H1 (cell line): ENCODE data around the gene MROH7. TPM values are rescaled to one million over a fixed set of nuclear protein-coding genes. Genes with fewer than 3 reads are reported as not detected.
A peak's percentile ranks its signal among the peaks of the same experiment; 100 is the strongest.

Experiments used
- CTCF ChIA-PET: fragments of 300-600 bp; sonication (Branson Sonifier 250); formaldehyde crosslinking; loops from one replicate; lab custom pipeline; 2021; ENCODE audit not compliant: partially characterized antibody; lab: Charles Lee
- POLR2A ChIA-PET: fragments of 300-600 bp; sonication (Branson Sonifier 250); formaldehyde crosslinking; loops from one replicate; lab custom pipeline; 2021; ENCODE audit warnings: inconsistent platforms; ENCODE audit not compliant: partially characterized antibody; lab: Charles Lee
- DNase-seq, 2 experiments: peaks; one replicate each; pipeline versions ENCODE4 v3.0.0 to v3.0.0-alpha.2; 2010 to 2022; ENCODE audit warnings: low spot score in 2 of 2, low read depth in 1 of 2, mixed read lengths in 1 of 2
- FAIRE-seq: peaks from 2 replicates; lab custom pipeline; 2011; peaks lifted over from hg19 to GRCh38; lab: Jason Lieb, UNC
- H2AFZ ChIP-seq: 2 replicates; pipeline ENCODE4 v1.8.1; 2012; ENCODE audit warnings: low read length, inconsistent platforms
- H2AK5ac ChIP-seq: 2 replicates; pipeline ENCODE4 v1.6.1; 2013; ENCODE audit warnings: low read depth, low read length
- H2BK120ac ChIP-seq: replicated peaks from 2 replicates; pipeline ENCODE3; 2013; ENCODE audit warnings: low read depth, low read length, inconsistent platforms
- H2BK12ac ChIP-seq: 2 replicates; pipeline ENCODE4 v1.6.1; 2013; ENCODE audit warnings: low read depth, low read length
- H2BK15ac ChIP-seq: 2 replicates; pipeline ENCODE4 v1.6.1; 2013; ENCODE audit warnings: low read length
- H2BK20ac ChIP-seq: 2 replicates; pipeline ENCODE4 v1.6.1; 2013; ENCODE audit warnings: low read length
- H2BK5ac ChIP-seq: 2 replicates; pipeline ENCODE4 v1.6.1; 2013; ENCODE audit warnings: low read depth, low read length
- H3K14ac ChIP-seq: 2 replicates; pipeline ENCODE4 v1.6.1; 2013; ENCODE audit warnings: inconsistent platforms; ENCODE audit not compliant: insufficient read length
- H3K18ac ChIP-seq: 2 replicates; pipeline ENCODE4 v1.6.1; 2013; ENCODE audit warnings: low read length; ENCODE audit errors: extremely low read depth
- H3K23ac ChIP-seq: 2 replicates; pipeline ENCODE4 v1.6.1; 2013; ENCODE audit warnings: inconsistent platforms; ENCODE audit not compliant: insufficient read length
- H3K23me2 ChIP-seq: 2 replicates; pipeline ENCODE4 v1.6.1; 2013; ENCODE audit warnings: low read depth, low read length
- H3K27ac ChIP-seq: 2 replicates; pipeline ENCODE4 v1.6.1; 2011; ENCODE audit warnings: low read depth, low read length, inconsistent platforms
- H3K27me3 ChIP-seq, 4 experiments: replicated peaks in 1 of 4; 1 replicate in 1 of 4; 2 replicates in 3 of 4; pipeline versions ENCODE4 v1.6.1 to v1.8.1; 2011 to 2013; ENCODE audit warnings: low read length in 3 of 4, mild to moderate bottlenecking in 3 of 4, inconsistent platforms in 2 of 4, mixed read lengths in 2 of 4, moderate library complexity in 1 of 4; ENCODE audit not compliant: control insufficient read depth in 3 of 4, insufficient read depth in 3 of 4; ENCODE audit errors: extremely low read depth in 1 of 4
- H3K36me3 ChIP-seq, 4 experiments: 2 replicates each; pipeline versions ENCODE4 v1.6.1 to v1.8.1; 2011 to 2013; ENCODE audit warnings: mild to moderate bottlenecking in 4 of 4, low read length in 3 of 4, moderate library complexity in 2 of 4, control low read depth in 1 of 4, inconsistent platforms in 1 of 4; ENCODE audit not compliant: insufficient read depth in 4 of 4, control insufficient read depth in 2 of 4
- H3K4ac ChIP-seq: replicated peaks from 2 replicates; pipeline ENCODE3; 2013; ENCODE audit warnings: low read length, low read depth, mixed read lengths, inconsistent platforms; ENCODE audit not compliant: insufficient read length
- H3K4me1 ChIP-seq, 4 experiments: replicated peaks in 1 of 4; 1 replicate in 1 of 4; 2 replicates in 3 of 4; pipeline versions ENCODE4 v1.6.1 to v1.8.1; 2011 to 2013; ENCODE audit warnings: low read length in 3 of 4, inconsistent platforms in 2 of 4, mixed read lengths in 1 of 4; ENCODE audit not compliant: insufficient read depth in 4 of 4, control insufficient read depth in 3 of 4
- H3K4me2 ChIP-seq, 2 experiments: 2 replicates each; pipeline versions ENCODE4 v1.6.1 to v1.8.1; 2011 to 2013; ENCODE audit warnings: low read depth in 2 of 2, low read length in 2 of 2, control low read depth in 1 of 2, inconsistent platforms in 1 of 2, mild to moderate bottlenecking in 1 of 2; ENCODE audit not compliant: insufficient read depth in 1 of 2
- H3K4me3 ChIP-seq, 4 experiments: fragments of 200-600, 300-600 bp in 1 of 4; sonication (generic), shearing (Covaris generic), sonication (Bioruptor Twin) in 1 of 4; 2 replicates each; pipeline versions ENCODE4 v1.5.1 to v1.8.1; 2011 to 2016; ENCODE audit warnings: low read length in 4 of 4, low read depth in 3 of 4, control low read depth in 2 of 4, inconsistent platforms in 2 of 4, mild to moderate bottlenecking in 2 of 4, mixed read lengths in 1 of 4, moderate library complexity in 1 of 4; ENCODE audit not compliant: insufficient read depth in 2 of 4; ENCODE audit errors: extremely low read depth in 1 of 4
- H3K56ac ChIP-seq: replicated peaks from 2 replicates; pipeline ENCODE3; 2013; ENCODE audit warnings: low read depth, mild to moderate bottlenecking, mixed read lengths, low read length, inconsistent platforms; ENCODE audit not compliant: insufficient read length
- H3K79me1 ChIP-seq: 2 replicates; pipeline ENCODE4 v1.6.1; 2013; ENCODE audit warnings: low read depth, low read length, control low read depth
- H3K79me2 ChIP-seq, 2 experiments: 2 replicates each; pipeline versions ENCODE4 v1.6.1 to v1.8.1; 2012 to 2013; ENCODE audit warnings: low read length in 2 of 2, mild to moderate bottlenecking in 2 of 2, inconsistent platforms in 1 of 2; ENCODE audit not compliant: insufficient read depth in 2 of 2, control insufficient read depth in 1 of 2
- H3K9ac ChIP-seq, 4 experiments: replicated peaks in 1 of 4; 1 replicate in 1 of 4; 2 replicates in 3 of 4; pipeline versions ENCODE4 v1.6.1 to v1.8.1; 2011 to 2013; ENCODE audit warnings: low read depth in 3 of 4, low read length in 3 of 4, control low read depth in 2 of 4, mild to moderate bottlenecking in 2 of 4, moderate library complexity in 2 of 4, inconsistent platforms in 1 of 4; ENCODE audit errors: extremely low read depth in 1 of 4
- H3K9me3 ChIP-seq, 2 experiments: 2 replicates each; pipeline versions ENCODE4 v1.6.1 to v1.8.1; 2012 to 2013; ENCODE audit warnings: mild to moderate bottlenecking in 2 of 2, moderate library complexity in 2 of 2, control low read depth in 1 of 2, inconsistent platforms in 1 of 2, low read depth in 1 of 2, low read length in 1 of 2, mixed read lengths in 1 of 2; ENCODE audit not compliant: insufficient read depth in 2 of 2
- H4K20me1 ChIP-seq, 2 experiments: replicated peaks in 1 of 2; 2 replicates each; pipeline versions ENCODE3 to v1.8.1; 2011 to 2013; ENCODE audit warnings: inconsistent platforms in 2 of 2, low read length in 2 of 2, mild to moderate bottlenecking in 1 of 2; ENCODE audit not compliant: insufficient read depth in 2 of 2, control insufficient read depth in 1 of 2
- H4K5ac ChIP-seq: 2 replicates; pipeline ENCODE4 v1.6.1; 2013; ENCODE audit warnings: low read length, low read depth, mixed read lengths, inconsistent platforms; ENCODE audit not compliant: insufficient read length
- H4K8ac ChIP-seq: 2 replicates; pipeline ENCODE4 v1.8.0; 2013; ENCODE audit warnings: mild to moderate bottlenecking, moderate library complexity, low read length, inconsistent platforms; ENCODE audit not compliant: insufficient read depth; ENCODE audit errors: extremely low read depth
- H4K91ac ChIP-seq: replicated peaks from 2 replicates; pipeline ENCODE3; 2013; ENCODE audit warnings: low read length, mixed read lengths, inconsistent platforms; ENCODE audit not compliant: insufficient read length
- ASH2L ChIP-seq: fragments of 200-600, 300-600 bp; sonication (generic); IDR thresholded peaks from one replicate; pipeline ENCODE4 v1.7.1; 2017; ENCODE audit warnings: low read length
- CBX5 ChIP-seq: fragments of 300-800, 300-1000 bp; sonication (generic); IDR thresholded peaks from 2 replicates; pipeline ENCODE4 v1.7.1; 2016; ENCODE audit warnings: antibody characterized with exemption, low read length, low read depth
- CBX8 ChIP-seq: fragments of 300-800, 300-1000 bp; sonication (generic); IDR thresholded peaks from 2 replicates; pipeline ENCODE4 v1.7.1; 2016; ENCODE audit warnings: low read depth, low read length, borderline replicate concordance
- CHD2 ChIP-seq: IDR thresholded peaks from 2 replicates; pipeline ENCODE4 v1.6.1; 2012; ENCODE audit warnings: low read length, improper control_type of control experiment
- JUN ChIP-seq: IDR thresholded peaks from 2 replicates; pipeline ENCODE4 v1.6.1; 2011; ENCODE audit warnings: low read depth, mild to moderate bottlenecking, improper control_type of control experiment, low read length
- NANOG ChIP-seq: IDR thresholded peaks from 2 replicates; pipeline ENCODE4 v1.6.1; 2011; ENCODE audit warnings: low read length, low read depth, mild to moderate bottlenecking, inconsistent platforms; ENCODE audit not compliant: insufficient read depth, poor library complexity, severe bottlenecking
- POLR2A ChIP-seq, 2 experiments: IDR thresholded peaks; 1 replicate in 1 of 2; 2 replicates in 1 of 2; pipeline ENCODE4 v1.6.1; 2011; ENCODE audit warnings: low read depth in 2 of 2, low read length in 2 of 2, mild to moderate bottlenecking in 2 of 2; ENCODE audit errors: control extremely low read depth in 1 of 2
- RAD21 ChIP-seq, 2 experiments: IDR thresholded peaks in 1 of 2; conservative IDR thresholded peaks in 1 of 2; 2 replicates each; pipeline ENCODE4 v1.6.1; 2011; ENCODE audit warnings: low read depth in 2 of 2, low read length in 2 of 2, improper control_type of control experiment in 1 of 2, inconsistent platforms in 1 of 2, mild to moderate bottlenecking in 1 of 2, moderate library complexity in 1 of 2
- RFX5 ChIP-seq: IDR thresholded peaks from 2 replicates; pipeline ENCODE4 v1.6.1; 2011; ENCODE audit warnings: low read depth, low read length, improper control_type of control experiment, borderline replicate concordance
- RXRA ChIP-seq: IDR thresholded peaks from 2 replicates; pipeline ENCODE4 v1.6.1; 2011; ENCODE audit warnings: low read depth, mild to moderate bottlenecking, low read length, moderate library complexity; ENCODE audit not compliant: insufficient read depth
- SAP30 ChIP-seq: fragments of 300-600 bp; sonication (generic); IDR thresholded peaks from 2 replicates; pipeline ENCODE4 v1.7.1; 2012; ENCODE audit warnings: low read length, moderate library complexity, mild to moderate bottlenecking, inconsistent platforms; ENCODE audit not compliant: insufficient read depth, insufficient replicate concordance
- SIX5 ChIP-seq: IDR thresholded peaks from 2 replicates; pipeline ENCODE4 v1.6.1; 2011; ENCODE audit warnings: mild to moderate bottlenecking, low read depth, low read length
- TAF1 ChIP-seq: IDR thresholded peaks from 2 replicates; pipeline ENCODE4 v1.6.1; 2011; ENCODE audit warnings: mild to moderate bottlenecking, low read depth, low read length
- TBP ChIP-seq: IDR thresholded peaks from 2 replicates; pipeline ENCODE4 v1.6.1; 2011; ENCODE audit warnings: low read depth, low read length, improper control_type of control experiment
- WGBS, 2 experiments: shearing (Covaris generic) in 1 of 2; methylation state at CpG; one replicate each; pipeline versions ENCODE4 v1.1.6 to v1.1.7; 2013 to 2015; ENCODE audit warnings: low lambda C conversion rate in 2 of 2, mixed read lengths in 2 of 2, inconsistent platforms in 1 of 2, low coverage in 1 of 2, missing lambda C conversion rate in 1 of 2; ENCODE audit not compliant: insufficient replicate concordance in 2 of 2, insufficient coverage in 1 of 2, insufficient read length in 1 of 2; ENCODE audit errors: extremely low coverage in 1 of 2, missing lambda C conversion rate in 1 of 2; 5-methylcytosine and 5-hydroxymethylcytosine counted together
- polyA plus RNA-seq, 7 experiments: library from polyadenylated mRNA; depleted of rRNA in 3 of 7; stranded (reverse) in 5 of 7; unstranded in 2 of 7; fragments of >200 nt in 5 of 7; fragments of 200-250 nt in 2 of 7; gene quantifications; 1 replicate in 5 of 7; 2 replicates in 1 of 7; 4 replicates in 1 of 7; pipeline versions ENCODE4 v1.2.1 to v1.2.3, GENCODE V29; 2011 to 2013; ENCODE audit warnings: missing spikeins in 2 of 7, mixed read lengths in 2 of 7
- total RNA-seq: library from RNA; stranded (reverse); fragmentation: NEBNext Ultra II Directional; extraction: Animal tissue kit (Norgen Biotek cat#: 25700); gene quantifications from 2 replicates; pipeline ENCODE4 v1.2.1, GENCODE V29; 2021

MROH7 gene
- total and polyA plus RNA-seq, 2 of the 8 experiments (the other 6 are each of a cell fraction or from before 2014, with no cell fraction given), result 0.07 to 0.20 TPM

- 87% methylated on average over 7 of the region's 8 CpGs; no CpG with 5 or more reads in 1 of the 2 experiments for WGBS, 2 experiments
- CTCF ChIA-PET, result interaction anchor here (0.6 to 1.5 kb wide), 4 partner anchors 22 to 176 kb away, joined by 3 read pairs; no protein-coding TSS in a partner anchor
- TF ChIP-seq SAP30 (no peak), RFX5 (no peak), TBP (no peak), CBX5 (no peak), CHD2 (no peak), POLR2A (IDR thresholded peaks at IDR 0.05; ENCODE audit: control extremely low read depth in 1 of 2, low read depth in 2 of 2, low read length in 2 of 2) (no peak), ASH2L (no peak), JUN (no peak), CBX8 (no peak), RXRA (no peak), SIX5 (no peak), TAF1 (no peak), NANOG (no peak), RAD21 (IDR thresholded peaks at IDR 0.05 in 1 of 2, conservative IDR thresholded peaks at IDR 0.05 in 1 of 2; ENCODE audit: low read depth in 2 of 2, low read length in 2 of 2) (no peak)
Measured at GRCh38 chr1:54619749-54620148, 21.8 kb upstream of the MROH7 start.

More at GRCh38 chr1:54619749-54620148, 21.8 kb upstream of the MROH7 start:
- no peaks in the 10 kb centered on the region for H3K9me3 ChIP-seq
- no peak overlapping the region for H3K4me3 ChIP-seq
- no peak overlapping the region for H4K91ac ChIP-seq
- no peak overlapping the region for H3K9ac ChIP-seq
- H2BK12ac ChIP-seq, result no peak overlapping the region
- no peak overlapping the region for H3K27ac ChIP-seq
- no peak overlapping the region for H3K14ac ChIP-seq
- no peaks in the 10 kb centered on the region for H4K20me1 ChIP-seq
- H3K56ac ChIP-seq, result no peak overlapping the region
- DNase-seq, result no peak
- H3K4me2 ChIP-seq, result no peak overlapping the region
- H3K79me1 ChIP-seq, result no peaks in the 10 kb centered on the region
- H3K23me2 ChIP-seq, result 0 out of 2 replicates have a peak, but pooled peaks cover 3% of the 10 kb centered on the region
- no peak overlapping the region for H2BK20ac ChIP-seq
- H3K4me1 ChIP-seq, result peaks cover 0 to 8% (median 3%) of the 10 kb centered on the region in 4 experiments; a peak in 4 of 7 replicates
- H3K36me3 ChIP-seq, result no peaks in the 10 kb centered on the region
- H2BK5ac ChIP-seq, result 0 out of 2 replicates have a peak overlapping the region, but pooled peaks have one; percentile 35
- POLR2A ChIA-PET, result interaction anchor here (1.5 kb wide), 1 partner anchor 10 kb away, joined by 5 read pairs; no protein-coding TSS in a partner anchor
- H4K8ac ChIP-seq, result no peak overlapping the region
- FAIRE-seq, result no peak
- no peaks in the 10 kb centered on the region; a peak in 1 of 7 replicates for H3K27me3 ChIP-seq
- no peak overlapping the region for H3K23ac ChIP-seq
- no peak overlapping the region for H4K5ac ChIP-seq
- H2AK5ac ChIP-seq, result no peak overlapping the region
- H2BK15ac ChIP-seq, result no peak overlapping the region
- no peak overlapping the region for H3K4ac ChIP-seq
- H3K79me2 ChIP-seq, result no peaks in the 10 kb centered on the region
- no peak overlapping the region for H2AFZ ChIP-seq
- H3K18ac ChIP-seq, result peak overlapping the region; percentile 60; the same call in 1 of the 2 replicates
- H2BK120ac ChIP-seq, result no peak overlapping the region
